Hepatocyte (in vitro differentiated cells): ENCODE data around the gene CD74. TPM values are rescaled to one million over a fixed set of nuclear protein-coding genes. Genes with fewer than 3 reads are reported as not detected.

ENCODE experiments used
- DNase-seq: peaks from one replicate; pipeline ENCODE4 v3.0.0-alpha.2; 2016; ENCODE audit warnings: low spot score
- H2AFZ ChIP-seq: fragments of 200-600 bp; sonication (generic); 2 replicates; pipeline ENCODE4 v1.6.0; 2016; ENCODE audit warnings: antibody characterized with exemption, mild to moderate bottlenecking
- H3K27ac ChIP-seq: fragments of 200-600 bp; sonication (generic); 2 replicates; pipeline ENCODE4 v1.5.1; 2016; ENCODE audit warnings: mild to moderate bottlenecking
- H3K27me3 ChIP-seq: fragments of 200-600 bp; sonication (generic); 2 replicates; pipeline ENCODE4 v1.6.1; 2016
- H3K36me3 ChIP-seq: fragments of 200-600 bp; sonication (generic); replicated peaks from 2 replicates; pipeline ENCODE4 v1.5.1; 2016; ENCODE audit warnings: low read depth; ENCODE audit not compliant: insufficient read depth
- H3K4me1 ChIP-seq: fragments of 200-600 bp; sonication (generic); 2 replicates; pipeline ENCODE4 v1.5.1; 2016; ENCODE audit warnings: mild to moderate bottlenecking, moderate library complexity; ENCODE audit not compliant: insufficient read depth
- H3K4me2 ChIP-seq: fragments of 200-600 bp; sonication (generic); 2 replicates; pipeline ENCODE4 v1.6.0; 2016
- H3K4me3 ChIP-seq: fragments of 200-600 bp; sonication (generic); 2 replicates; pipeline ENCODE4 v1.5.1; 2016; ENCODE audit warnings: mild to moderate bottlenecking
- H3K79me2 ChIP-seq: fragments of 200-600 bp; sonication (generic); 2 replicates; pipeline ENCODE4 v1.6.0; 2017; ENCODE audit warnings: mild to moderate bottlenecking
- H3K9me2 ChIP-seq: fragments of 200-600 bp; sonication (generic); replicated peaks from 2 replicates; pipeline ENCODE4 v1.6.0; 2017; ENCODE audit warnings: mild to moderate bottlenecking; ENCODE audit not compliant: insufficient read depth
- H3K9me3 ChIP-seq: fragments of 200-600 bp; sonication (generic); 2 replicates; pipeline ENCODE4 v1.5.1; 2016; ENCODE audit warnings: low read depth, mild to moderate bottlenecking
- H4K20me1 ChIP-seq: fragments of 200-600 bp; sonication (generic); 2 replicates; pipeline ENCODE4 v1.6.0; 2016; ENCODE audit warnings: mild to moderate bottlenecking; ENCODE audit not compliant: insufficient read depth, poor library complexity, severe bottlenecking
- CTCF ChIP-seq: fragments of 200-600 bp; sonication (generic); IDR thresholded peaks from 2 replicates; pipeline ENCODE4 v1.5.1; 2016; ENCODE audit warnings: antibody characterized with exemption, mild to moderate bottlenecking; ENCODE audit not compliant: poor library complexity
- EZH2 ChIP-seq: fragments of 200-600 bp; sonication (generic); IDR thresholded peaks from 2 replicates; pipeline ENCODE4 v1.6.1; 2016; ENCODE audit warnings: antibody characterized with exemption, mild to moderate bottlenecking, borderline replicate concordance
- EZH2phosphoT487 ChIP-seq: fragments of 200-600 bp; sonication (generic); IDR thresholded peaks from one replicate; pipeline ENCODE4 v1.6.1; 2018; ENCODE audit warnings: antibody characterized with exemption, mild to moderate bottlenecking, low read depth, moderate library complexity; ENCODE audit not compliant: unreplicated experiment, severe bottlenecking
- WGBS: methylation state at CpG from one replicate; pipeline ENCODE4 v1.1.6; 2016; ENCODE audit warnings: low lambda C conversion rate; ENCODE audit errors: missing lambda C conversion rate; 5-methylcytosine and 5-hydroxymethylcytosine counted together
- polyA plus RNA-seq: library from polyadenylated mRNA; unstranded; fragments of >200 nt; fragmentation: Nextera tagmentation; extraction: Ambion mirVana; gene quantifications from 2 replicates; pipeline ENCODE4 v1.2.1, GENCODE V29; 2016
- total RNA-seq: library from RNA; depleted of rRNA; stranded (reverse); fragments of >200 nt; gene quantifications from 2 replicates; pipeline ENCODE4 v1.2.3, GENCODE V29; 2014

The CD74 gene
- total RNA-seq (51.1 and 57.2 TPM in 2 replicates), polyA plus RNA-seq (103 and 107 TPM in 2 replicates)

- 23% methylated on average over 20 of the region's 20 CpGs for WGBS
- H3K4me2 ChIP-seq: peak within 1 kb of the TSS; percentile 60
- TF ChIP-seq EZH2phosphoT487 (no peak), EZH2 (no peak)
Observed at GRCh38 chr5:150412319-150413175, at the start of gene CD74. Gene CD74 (minus strand): TSS chr5:150412910. CDS start chr5:150412749, 161 bp downstream.

GRCh38 chr5:150461231-150461630 is 48.5 kb upstream of the CD74 start:
- DNase-seq: peak; percentile 37
- no peaks in the 10 kb centered on the region for H3K9me3 ChIP-seq
- H3K79me2 ChIP-seq: no peaks in the 10 kb centered on the region
- no peak overlapping the region for H3K4me3 ChIP-seq
- H3K27me3 ChIP-seq: no peaks in the 10 kb centered on the region
- 48% methylated on average over 2 of the region's 2 CpGs for WGBS
- no peaks in the 10 kb centered on the region for H3K9me2 ChIP-seq
- no peak for TF ChIP-seq EZH2
- TF ChIP-seq CTCF: no peak
- no peak for TF ChIP-seq EZH2phosphoT487
- no peak overlapping the region for H3K4me2 ChIP-seq
- no peaks in the 10 kb centered on the region for H3K36me3 ChIP-seq
- peaks cover 2% of the 10 kb centered on the region for H3K4me1 ChIP-seq
- no peak overlapping the region for H3K27ac ChIP-seq
- H2AFZ ChIP-seq: no peak overlapping the region
- H4K20me1 ChIP-seq: no peaks in the 10 kb centered on the region

More at GRCh38 chr5:150412319-150413175, at the start of gene CD74:
- Histone ChIP-seq H3K79me2 (no peaks in the 10 kb centered on the region), H3K9me3 (no peaks in the 10 kb centered on the region), H3K27me3 (no peaks in the 10 kb centered on the region), H3K36me3 (no peaks in the 10 kb centered on the region), H3K9me2 (no peaks in the 10 kb centered on the region), H3K4me1 (peaks cover 5% of the 10 kb centered on the region), H4K20me1 (no peaks in the 10 kb centered on the region), H3K4me3 (no peak within 1 kb of the TSS), H2AFZ (peak within 1 kb of the TSS; percentile 20), H3K27ac (peak within 1 kb of the TSS; percentile 80)
- peak; percentile 85 for DNase-seq

GRCh38 chr5:150460781-150461180 is 48.1 kb upstream of the CD74 start:
- Histone ChIP-seq H3K4me2 (no peak overlapping the region), H3K9me3 (no peaks in the 10 kb centered on the region), H3K4me3 (no peak overlapping the region), H2AFZ (no peak overlapping the region), H3K27ac (no peak overlapping the region), H3K9me2 (no peaks in the 10 kb centered on the region), H3K36me3 (no peaks in the 10 kb centered on the region), H3K27me3 (no peaks in the 10 kb centered on the region), H3K4me1 (peaks cover 2% of the 10 kb centered on the region), H3K79me2 (no peaks in the 10 kb centered on the region), H4K20me1 (no peaks in the 10 kb centered on the region)
- DNase-seq: no peak
- TF ChIP-seq EZH2: no peak
- no peak for TF ChIP-seq CTCF
- TF ChIP-seq EZH2phosphoT487: no peak
- 50% methylated on average over 2 of the region's 2 CpGs for WGBS
